Thyroid gland (tissue), 4 donors: ENCODE results near the gene ZBTB34.

Experiments used
- POLR2A ChIP-seq, 2 donors: fragments of 450-650 bp; IDR thresholded peaks; one replicate each; pipeline ENCODE4 v1.6.1; 2017; ENCODE audit warnings: antibody characterized with exemption in 2 of 2, mild to moderate bottlenecking in 2 of 2, moderate library complexity in 1 of 2
- TF ChIP-seq, protein P1 (sequence below), 6 experiments: fragments of 200-600 bp in 3 of 6; fragments of 450-650 bp in 3 of 6; sonication (generic) in 3 of 6; IDR thresholded peaks; one replicate each; pipeline ENCODE4 v1.5.1; 2016 to 2019; ENCODE audit warnings: antibody characterized with exemption in 6 of 6, mild to moderate bottlenecking in 2 of 6, inconsistent platforms in 1 of 6, moderate library complexity in 1 of 6

- TF ChIP-seq, protein P1, sequence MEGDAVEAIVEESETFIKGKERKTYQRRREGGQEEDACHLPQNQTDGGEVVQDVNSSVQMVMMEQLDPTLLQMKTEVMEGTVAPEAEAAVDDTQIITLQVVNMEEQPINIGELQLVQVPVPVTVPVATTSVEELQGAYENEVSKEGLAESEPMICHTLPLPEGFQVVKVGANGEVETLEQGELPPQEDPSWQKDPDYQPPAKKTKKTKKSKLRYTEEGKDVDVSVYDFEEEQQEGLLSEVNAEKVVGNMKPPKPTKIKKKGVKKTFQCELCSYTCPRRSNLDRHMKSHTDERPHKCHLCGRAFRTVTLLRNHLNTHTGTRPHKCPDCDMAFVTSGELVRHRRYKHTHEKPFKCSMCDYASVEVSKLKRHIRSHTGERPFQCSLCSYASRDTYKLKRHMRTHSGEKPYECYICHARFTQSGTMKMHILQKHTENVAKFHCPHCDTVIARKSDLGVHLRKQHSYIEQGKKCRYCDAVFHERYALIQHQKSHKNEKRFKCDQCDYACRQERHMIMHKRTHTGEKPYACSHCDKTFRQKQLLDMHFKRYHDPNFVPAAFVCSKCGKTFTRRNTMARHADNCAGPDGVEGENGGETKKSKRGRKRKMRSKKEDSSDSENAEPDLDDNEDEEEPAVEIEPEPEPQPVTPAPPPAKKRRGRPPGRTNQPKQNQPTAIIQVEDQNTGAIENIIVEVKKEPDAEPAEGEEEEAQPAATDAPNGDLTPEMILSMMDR (IDR thresholded peaks at IDR 0.05) = no peak
- no peak for TF ChIP-seq POLR2A (IDR thresholded peaks at IDR 0.05)
These were observed 17.3 kb upstream of the ZBTB34 start for GRCh38 chr9:126842977-126843799.
